Thyroid gland (tissue), 4 donors: ENCODE data around the gene RPTOR. TPM values are rescaled to one million over a fixed set of nuclear protein-coding genes. Genes with fewer than 3 reads are reported as not detected.
A peak's percentile ranks its signal among the peaks of the same experiment; 100 is the strongest.

Source experiments
- DNase-seq, 2 donors: peaks; one replicate each; pipeline ENCODE4 v3.0.0-alpha.2; 2019
- H3K27ac ChIP-seq, 3 donors: fragments of 200-600 bp; sonication (generic); 1 replicate in 2 of 3; 2 replicates in 1 of 3; pipeline ENCODE4 v1.5.1; 2016 to 2019; ENCODE audit warnings: mild to moderate bottlenecking in 1 of 3, moderate library complexity in 1 of 3
- H3K27me3 ChIP-seq: fragments of 200-600 bp; sonication (generic); one replicate; pipeline ENCODE4 v1.5.1; 2019
- H3K36me3 ChIP-seq, 2 donors: fragments of 200-600 bp; sonication (generic); one replicate each; pipeline ENCODE4 v1.5.1; 2016 to 2019
- H3K4me1 ChIP-seq, 2 donors: fragments of 200-600 bp; sonication (generic); one replicate each; pipeline ENCODE4 v1.5.1; 2017 to 2019
- H3K4me3 ChIP-seq, 3 donors: fragments of 200-600 bp; sonication (generic); replicated peaks in 1 of 3; 1 replicate in 2 of 3; 2 replicates in 1 of 3; pipeline ENCODE4 v1.5.1; 2016; ENCODE audit warnings: mild to moderate bottlenecking in 1 of 3
- H3K9me3 ChIP-seq: fragments of 200-600 bp; sonication (generic); one replicate; pipeline ENCODE4 v1.5.1; 2017
- CTCF ChIP-seq, 6 experiments: fragments of 200-600 bp in 3 of 6; fragments of 450-650 bp in 3 of 6; sonication (generic) in 3 of 6; IDR thresholded peaks; one replicate each; pipeline ENCODE4 v1.5.1; 2016 to 2019; ENCODE audit warnings: antibody characterized with exemption in 6 of 6, mild to moderate bottlenecking in 2 of 6, inconsistent platforms in 1 of 6, moderate library complexity in 1 of 6
- POLR2A ChIP-seq, 2 donors: fragments of 450-650 bp; IDR thresholded peaks; one replicate each; pipeline ENCODE4 v1.6.1; 2017; ENCODE audit warnings: antibody characterized with exemption in 2 of 2, mild to moderate bottlenecking in 2 of 2, moderate library complexity in 1 of 2
- WGBS, 2 donors: methylation state at CpG; one replicate each; pipeline ENCODE4 v1.1.5; 2017; 5-methylcytosine and 5-hydroxymethylcytosine counted together
- intact Hi-C: fragments of 100-400 bp; cut with DNase I; formaldehyde crosslinking; loops from one replicate; pipeline ENCODE4 v1.15.1; 2023
- total RNA-seq, 4 donors: library from RNA; depleted of rRNA; stranded (reverse); fragments of >200 nt; gene quantifications; one replicate each; pipeline ENCODE4 v1.2.3, GENCODE V29; 2016

RPTOR gene
- total RNA-seq, 4 donors from 2014 or later, result 24.2 to 58.1 (median 34.5) TPM

GRCh38 chr17:80939151-80940145 is 394.8 kb downstream of the RPTOR start:
- intact Hi-C loops, result no loop called here
- no peaks in the 10 kb centered on the region for H3K36me3 ChIP-seq
- no peak for DNase-seq
- H3K27me3 ChIP-seq, result no peaks in the 10 kb centered on the region
- no peak for TF ChIP-seq POLR2A (IDR thresholded peaks at IDR 0.05)
- TF ChIP-seq CTCF (IDR thresholded peaks at IDR 0.05), result no peak
- no peak overlapping the region for H3K4me3 ChIP-seq
- no peaks in the 10 kb centered on the region for H3K9me3 ChIP-seq
- WGBS, 2 donors, result 96 to 97% methylated on average over 27 of the region's 27 CpGs
- H3K4me1 ChIP-seq, result peaks cover 0 to 16% of the 10 kb centered on the region in 2 donors
- no peak overlapping the region for H3K27ac ChIP-seq

- intact Hi-C loops, result no loop called here
- H3K4me1 ChIP-seq, result peaks cover 0 to 16% of the 10 kb centered on the region in 2 donors
- H3K36me3 ChIP-seq, result no peaks in the 10 kb centered on the region
- no peak for DNase-seq
- WGBS, 2 donors, result 88 to 91% methylated on average over 28 to 37 of the region's 38 CpGs
- H3K27ac ChIP-seq, result no peak overlapping the region
- TF ChIP-seq POLR2A (IDR thresholded peaks at IDR 0.05), result no peak
- TF ChIP-seq CTCF (IDR thresholded peaks at IDR 0.05), result no peak
- no peaks in the 10 kb centered on the region for H3K9me3 ChIP-seq
- no peak overlapping the region for H3K4me3 ChIP-seq
- H3K27me3 ChIP-seq, result no peaks in the 10 kb centered on the region
Measured at GRCh38 chr17:80940171-80941123, 395.8 kb downstream of the RPTOR start.

GRCh38 chr17:80941171-80941570 is 396.5 kb downstream of the RPTOR start:
- 96 to 97% methylated on average over 5 to 12 of the region's 12 CpGs for WGBS, 2 donors
- no peak overlapping the region for H3K4me3 ChIP-seq
- peaks cover 0 to 16% of the 10 kb centered on the region in 2 donors for H3K4me1 ChIP-seq
- no peak for TF ChIP-seq POLR2A (IDR thresholded peaks at IDR 0.05)
- TF ChIP-seq CTCF (IDR thresholded peaks at IDR 0.05), result no peak
- no peak overlapping the region for H3K27ac ChIP-seq
- H3K27me3 ChIP-seq, result no peaks in the 10 kb centered on the region
- no peaks in the 10 kb centered on the region for H3K36me3 ChIP-seq
- H3K9me3 ChIP-seq, result no peaks in the 10 kb centered on the region
- intact Hi-C loops, result no loop called here
- DNase-seq, result no peak

- intact Hi-C loops, result no loop called here
- H3K4me1 ChIP-seq, result peaks cover 0 to 16% of the 10 kb centered on the region in 2 donors
- H3K36me3 ChIP-seq, result peaks cover 0 to 4% of the 10 kb centered on the region in 2 donors
- H3K27ac ChIP-seq, result no peak overlapping the region
- 71 to 79% methylated on average over 31 to 32 of the region's 33 CpGs for WGBS, 2 donors
- H3K9me3 ChIP-seq, result no peaks in the 10 kb centered on the region
- no peaks in the 10 kb centered on the region for H3K27me3 ChIP-seq
- H3K4me3 ChIP-seq, result no peak overlapping the region
- TF ChIP-seq POLR2A (IDR thresholded peaks at IDR 0.05), result no peak
- TF ChIP-seq CTCF (IDR thresholded peaks at IDR 0.05), result no peak
- peak in 1 of 2 donors; percentile 10 for DNase-seq
Measured at GRCh38 chr17:80941743-80942422, 397.2 kb downstream of the RPTOR start.
